H1 (cell line): ENCODE results near the gene MYBPC2. TPM values are rescaled to one million over a fixed set of nuclear protein-coding genes. Genes with fewer than 3 reads are reported as not detected.

Experiments used
- CTCF ChIA-PET: fragments of 300-600 bp; sonication (Branson Sonifier 250); formaldehyde crosslinking; loops from one replicate; lab custom pipeline; 2021; ENCODE audit not compliant: partially characterized antibody; lab: Charles Lee
- POLR2A ChIA-PET: fragments of 300-600 bp; sonication (Branson Sonifier 250); formaldehyde crosslinking; loops from one replicate; lab custom pipeline; 2021; ENCODE audit warnings: inconsistent platforms; ENCODE audit not compliant: partially characterized antibody; lab: Charles Lee
- DNase-seq, 2 experiments: peaks; one replicate each; pipeline versions ENCODE4 v3.0.0 to v3.0.0-alpha.2; 2010 to 2022; ENCODE audit warnings: low spot score in 2 of 2, low read depth in 1 of 2, mixed read lengths in 1 of 2
- FAIRE-seq: peaks from 2 replicates; lab custom pipeline; 2011; peaks lifted over from hg19 to GRCh38; lab: Jason Lieb, UNC
- H2AFZ ChIP-seq: 2 replicates; pipeline ENCODE4 v1.8.1; 2012; ENCODE audit warnings: low read length, inconsistent platforms
- H2AK5ac ChIP-seq: 2 replicates; pipeline ENCODE4 v1.6.1; 2013; ENCODE audit warnings: low read depth, low read length
- H2BK120ac ChIP-seq: replicated peaks from 2 replicates; pipeline ENCODE3; 2013; ENCODE audit warnings: low read depth, low read length, inconsistent platforms
- H2BK12ac ChIP-seq: 2 replicates; pipeline ENCODE4 v1.6.1; 2013; ENCODE audit warnings: low read depth, low read length
- H2BK15ac ChIP-seq: 2 replicates; pipeline ENCODE4 v1.6.1; 2013; ENCODE audit warnings: low read length
- H2BK20ac ChIP-seq: 2 replicates; pipeline ENCODE4 v1.6.1; 2013; ENCODE audit warnings: low read length
- H2BK5ac ChIP-seq: 2 replicates; pipeline ENCODE4 v1.6.1; 2013; ENCODE audit warnings: low read depth, low read length
- H3K14ac ChIP-seq: 2 replicates; pipeline ENCODE4 v1.6.1; 2013; ENCODE audit warnings: inconsistent platforms; ENCODE audit not compliant: insufficient read length
- H3K18ac ChIP-seq: 2 replicates; pipeline ENCODE4 v1.6.1; 2013; ENCODE audit warnings: low read length; ENCODE audit errors: extremely low read depth
- H3K23ac ChIP-seq: 2 replicates; pipeline ENCODE4 v1.6.1; 2013; ENCODE audit warnings: inconsistent platforms; ENCODE audit not compliant: insufficient read length
- H3K23me2 ChIP-seq: 2 replicates; pipeline ENCODE4 v1.6.1; 2013; ENCODE audit warnings: low read depth, low read length
- H3K27ac ChIP-seq: 2 replicates; pipeline ENCODE4 v1.6.1; 2011; ENCODE audit warnings: low read depth, low read length, inconsistent platforms
- H3K27me3 ChIP-seq, 4 experiments: replicated peaks in 1 of 4; 1 replicate in 1 of 4; 2 replicates in 3 of 4; pipeline versions ENCODE4 v1.6.1 to v1.8.1; 2011 to 2013; ENCODE audit warnings: low read length in 3 of 4, mild to moderate bottlenecking in 3 of 4, inconsistent platforms in 2 of 4, mixed read lengths in 2 of 4, moderate library complexity in 1 of 4; ENCODE audit not compliant: control insufficient read depth in 3 of 4, insufficient read depth in 3 of 4; ENCODE audit errors: extremely low read depth in 1 of 4
- H3K36me3 ChIP-seq, 4 experiments: 2 replicates each; pipeline versions ENCODE4 v1.6.1 to v1.8.1; 2011 to 2013; ENCODE audit warnings: mild to moderate bottlenecking in 4 of 4, low read length in 3 of 4, moderate library complexity in 2 of 4, control low read depth in 1 of 4, inconsistent platforms in 1 of 4; ENCODE audit not compliant: insufficient read depth in 4 of 4, control insufficient read depth in 2 of 4
- H3K4ac ChIP-seq: replicated peaks from 2 replicates; pipeline ENCODE3; 2013; ENCODE audit warnings: low read length, low read depth, mixed read lengths, inconsistent platforms; ENCODE audit not compliant: insufficient read length
- H3K4me1 ChIP-seq, 4 experiments: replicated peaks in 1 of 4; 1 replicate in 1 of 4; 2 replicates in 3 of 4; pipeline versions ENCODE4 v1.6.1 to v1.8.1; 2011 to 2013; ENCODE audit warnings: low read length in 3 of 4, inconsistent platforms in 2 of 4, mixed read lengths in 1 of 4; ENCODE audit not compliant: insufficient read depth in 4 of 4, control insufficient read depth in 3 of 4
- H3K4me2 ChIP-seq, 2 experiments: 2 replicates each; pipeline versions ENCODE4 v1.6.1 to v1.8.1; 2011 to 2013; ENCODE audit warnings: low read depth in 2 of 2, low read length in 2 of 2, control low read depth in 1 of 2, inconsistent platforms in 1 of 2, mild to moderate bottlenecking in 1 of 2; ENCODE audit not compliant: insufficient read depth in 1 of 2
- H3K4me3 ChIP-seq, 4 experiments: fragments of 200-600, 300-600 bp in 1 of 4; sonication (generic), shearing (Covaris generic), sonication (Bioruptor Twin) in 1 of 4; 2 replicates each; pipeline versions ENCODE4 v1.5.1 to v1.8.1; 2011 to 2016; ENCODE audit warnings: low read length in 4 of 4, low read depth in 3 of 4, control low read depth in 2 of 4, inconsistent platforms in 2 of 4, mild to moderate bottlenecking in 2 of 4, mixed read lengths in 1 of 4, moderate library complexity in 1 of 4; ENCODE audit not compliant: insufficient read depth in 2 of 4; ENCODE audit errors: extremely low read depth in 1 of 4
- H3K56ac ChIP-seq: replicated peaks from 2 replicates; pipeline ENCODE3; 2013; ENCODE audit warnings: low read depth, mild to moderate bottlenecking, mixed read lengths, low read length, inconsistent platforms; ENCODE audit not compliant: insufficient read length
- H3K79me1 ChIP-seq: 2 replicates; pipeline ENCODE4 v1.6.1; 2013; ENCODE audit warnings: low read depth, low read length, control low read depth
- H3K79me2 ChIP-seq, 2 experiments: 2 replicates each; pipeline versions ENCODE4 v1.6.1 to v1.8.1; 2012 to 2013; ENCODE audit warnings: low read length in 2 of 2, mild to moderate bottlenecking in 2 of 2, inconsistent platforms in 1 of 2; ENCODE audit not compliant: insufficient read depth in 2 of 2, control insufficient read depth in 1 of 2
- H3K9ac ChIP-seq, 4 experiments: replicated peaks in 1 of 4; 1 replicate in 1 of 4; 2 replicates in 3 of 4; pipeline versions ENCODE4 v1.6.1 to v1.8.1; 2011 to 2013; ENCODE audit warnings: low read depth in 3 of 4, low read length in 3 of 4, control low read depth in 2 of 4, mild to moderate bottlenecking in 2 of 4, moderate library complexity in 2 of 4, inconsistent platforms in 1 of 4; ENCODE audit errors: extremely low read depth in 1 of 4
- H3K9me3 ChIP-seq, 2 experiments: 2 replicates each; pipeline versions ENCODE4 v1.6.1 to v1.8.1; 2012 to 2013; ENCODE audit warnings: mild to moderate bottlenecking in 2 of 2, moderate library complexity in 2 of 2, control low read depth in 1 of 2, inconsistent platforms in 1 of 2, low read depth in 1 of 2, low read length in 1 of 2, mixed read lengths in 1 of 2; ENCODE audit not compliant: insufficient read depth in 2 of 2
- H4K20me1 ChIP-seq, 2 experiments: replicated peaks in 1 of 2; 2 replicates each; pipeline versions ENCODE3 to v1.8.1; 2011 to 2013; ENCODE audit warnings: inconsistent platforms in 2 of 2, low read length in 2 of 2, mild to moderate bottlenecking in 1 of 2; ENCODE audit not compliant: insufficient read depth in 2 of 2, control insufficient read depth in 1 of 2
- H4K5ac ChIP-seq: 2 replicates; pipeline ENCODE4 v1.6.1; 2013; ENCODE audit warnings: low read length, low read depth, mixed read lengths, inconsistent platforms; ENCODE audit not compliant: insufficient read length
- H4K8ac ChIP-seq: 2 replicates; pipeline ENCODE4 v1.8.0; 2013; ENCODE audit warnings: mild to moderate bottlenecking, moderate library complexity, low read length, inconsistent platforms; ENCODE audit not compliant: insufficient read depth; ENCODE audit errors: extremely low read depth
- H4K91ac ChIP-seq: replicated peaks from 2 replicates; pipeline ENCODE3; 2013; ENCODE audit warnings: low read length, mixed read lengths, inconsistent platforms; ENCODE audit not compliant: insufficient read length
- CHD2 ChIP-seq: IDR thresholded peaks from 2 replicates; pipeline ENCODE4 v1.6.1; 2012; ENCODE audit warnings: low read length, improper control_type of control experiment
- EP300 ChIP-seq, 2 experiments: IDR thresholded peaks; 1 replicate in 1 of 2; 2 replicates in 1 of 2; pipeline ENCODE4 v1.6.1; 2011 to 2012; ENCODE audit warnings: low read depth in 2 of 2, low read length in 2 of 2, mild to moderate bottlenecking in 2 of 2, borderline replicate concordance in 1 of 2, inconsistent platforms in 1 of 2, moderate library complexity in 1 of 2
- EZH2 ChIP-seq: fragments of 200-600 bp; sonication (generic); IDR thresholded peaks from 2 replicates; pipeline ENCODE4 v1.7.1; 2012; ENCODE audit warnings: low read depth, mild to moderate bottlenecking, moderate library complexity, low read length, inconsistent platforms; ENCODE audit not compliant: severe bottlenecking
- KDM1A ChIP-seq: fragments of 200-600, 300-600 bp; sonication (generic); IDR thresholded peaks from 2 replicates; pipeline ENCODE4 v1.7.1; 2016; ENCODE audit warnings: mild to moderate bottlenecking, low read length, borderline replicate concordance
- KDM5A ChIP-seq: fragments of 200-600 bp; IDR thresholded peaks from 2 replicates; pipeline ENCODE4 v1.7.1; 2012; ENCODE audit warnings: mild to moderate bottlenecking, low read length, inconsistent platforms, mixed read lengths
- POLR2AphosphoS5 ChIP-seq: IDR thresholded peaks from 2 replicates; pipeline ENCODE4 v1.6.1; 2011; ENCODE audit warnings: low read depth, low read length
- RNF2 ChIP-seq: fragments of 200-900, 300-1000 bp; sonication (generic); IDR thresholded peaks from 2 replicates; pipeline ENCODE4 v1.7.1; 2016; ENCODE audit warnings: borderline replicate concordance, low read depth, mild to moderate bottlenecking, antibody characterized with exemption, low read length; ENCODE audit not compliant: poor library complexity, severe bottlenecking; ENCODE audit errors: missing control alignments
- SP1 ChIP-seq: IDR thresholded peaks from 2 replicates; pipeline ENCODE4 v1.6.1; 2011; ENCODE audit warnings: low read depth, low read length
- SUZ12 ChIP-seq: fragments of 200-600 bp; sonication (generic); IDR thresholded peaks from 2 replicates; pipeline ENCODE4 v1.6.1; 2012; ENCODE audit warnings: mild to moderate bottlenecking, inconsistent platforms, low read length, moderate library complexity, mixed read lengths
- TCF12 ChIP-seq: IDR thresholded peaks from 2 replicates; pipeline ENCODE4 v1.6.1; 2011; ENCODE audit warnings: low read depth, mild to moderate bottlenecking, low read length
- ZNF274 ChIP-seq: IDR thresholded peaks from 2 replicates; pipeline ENCODE4 v1.7.0; 2012; ENCODE audit warnings: low read length, borderline replicate concordance; ENCODE audit errors: extremely low read depth
- WGBS, 2 experiments: shearing (Covaris generic) in 1 of 2; methylation state at CpG; one replicate each; pipeline versions ENCODE4 v1.1.6 to v1.1.7; 2013 to 2015; ENCODE audit warnings: low lambda C conversion rate in 2 of 2, mixed read lengths in 2 of 2, inconsistent platforms in 1 of 2, low coverage in 1 of 2, missing lambda C conversion rate in 1 of 2; ENCODE audit not compliant: insufficient replicate concordance in 2 of 2, insufficient coverage in 1 of 2, insufficient read length in 1 of 2; ENCODE audit errors: extremely low coverage in 1 of 2, missing lambda C conversion rate in 1 of 2; 5-methylcytosine and 5-hydroxymethylcytosine counted together
- polyA plus RNA-seq, 7 experiments: library from polyadenylated mRNA; depleted of rRNA in 3 of 7; stranded (reverse) in 5 of 7; unstranded in 2 of 7; fragments of >200 nt in 5 of 7; fragments of 200-250 nt in 2 of 7; gene quantifications; 1 replicate in 5 of 7; 2 replicates in 1 of 7; 4 replicates in 1 of 7; pipeline versions ENCODE4 v1.2.1 to v1.2.3, GENCODE V29; 2011 to 2013; ENCODE audit warnings: missing spikeins in 2 of 7, mixed read lengths in 2 of 7
- total RNA-seq: library from RNA; stranded (reverse); fragmentation: NEBNext Ultra II Directional; extraction: Animal tissue kit (Norgen Biotek cat#: 25700); gene quantifications from 2 replicates; pipeline ENCODE4 v1.2.1, GENCODE V29; 2021
- TF ChIP-seq, protein P1 (sequence below): IDR thresholded peaks from 2 replicates; pipeline ENCODE4 v1.6.1; 2012; ENCODE audit warnings: low read length, inconsistent platforms

Gene MYBPC2
- total and polyA plus RNA-seq, 2 of the 8 experiments (the other 6 are each of a cell fraction or from before 2014, with no cell fraction given), result 1.8 to 3.1 TPM

DNA sequence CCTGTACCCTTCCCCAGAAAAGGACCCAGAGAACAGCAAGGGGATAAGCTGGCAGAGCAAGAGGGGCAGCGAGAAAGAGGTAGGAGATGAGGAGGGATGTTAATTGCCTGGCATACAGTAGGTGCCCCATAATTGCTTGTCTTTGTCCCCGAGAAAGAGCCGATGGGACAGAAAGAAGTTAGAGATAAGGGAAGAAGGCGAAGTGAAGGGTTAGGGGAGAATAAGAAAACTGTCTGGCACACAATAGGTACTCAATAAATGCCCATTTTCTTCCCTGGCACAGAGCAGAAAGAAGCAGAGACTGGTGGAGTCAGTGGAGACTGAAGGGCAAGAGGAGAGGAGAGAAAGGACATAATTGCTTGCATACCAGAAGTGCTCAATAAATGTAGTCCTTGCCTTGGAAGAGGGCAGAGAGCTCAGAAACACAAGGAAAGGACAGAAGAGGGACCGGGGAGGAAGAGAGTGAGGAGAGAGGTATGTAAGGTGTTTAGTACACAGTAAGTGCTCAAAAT lies 62.4 kb downstream of the MYBPC2 start:
- Histone ChIP-seq H3K79me2 (no peaks in the 10 kb centered on the region), H3K9ac (no peak overlapping the region), H3K23ac (no peak overlapping the region), H4K20me1 (no peaks in the 10 kb centered on the region), H4K91ac (no peak overlapping the region), H3K4me3 (no peak overlapping the region), H3K27ac (no peak overlapping the region), H3K4me1 (peaks cover 0 to 12% (median 6%) of the 10 kb centered on the region in 4 experiments; a peak in 5 of 7 replicates), H3K14ac (no peak overlapping the region), H2BK120ac (no peak overlapping the region), H3K27me3 (peaks cover 10 to 78% (median 66%) of the 10 kb centered on the region in 4 experiments), H2BK12ac (no peak overlapping the region), H3K23me2 (peaks cover 6% of the 10 kb centered on the region; the same call in 1 of the 2 replicates), H2BK15ac (no peak overlapping the region), H3K9me3 (no peaks in the 10 kb centered on the region), H3K4ac (no peak overlapping the region), H3K18ac (no peak overlapping the region), H4K5ac (no peak overlapping the region), H2BK20ac (no peak overlapping the region), H2BK5ac (no peak overlapping the region), H2AFZ (no peak overlapping the region), H3K4me2 (no peak overlapping the region), H3K36me3 (no peaks in the 10 kb centered on the region), H3K56ac (no peak overlapping the region), H2AK5ac (no peak overlapping the region), H4K8ac (no peak overlapping the region), H3K79me1 (no peaks in the 10 kb centered on the region)
- FAIRE-seq (no peak), DNase-seq (no peak)
- WGBS, 2 experiments, result 81% methylated on average over 5 of the region's 5 CpGs; no CpG with 5 or more reads in 1 of the 2 experiments
- POLR2A ChIA-PET, result no interaction called here
- CTCF ChIA-PET, result interaction anchor here (1.1 to 2.5 kb wide), 4 partner anchors 8 to 62 kb away, joined by 3 to 12 read pairs (median 4); no protein-coding TSS in a partner anchor
- TF ChIP-seq POLR2AphosphoS5, result no peak
- no peak for TF ChIP-seq RNF2
- TF ChIP-seq KDM1A, result no peak
- no peak for TF ChIP-seq SUZ12
- no peak for TF ChIP-seq SP1
- TF ChIP-seq TCF12, result no peak
- no peak for TF ChIP-seq CHD2
- TF ChIP-seq, protein P1, sequence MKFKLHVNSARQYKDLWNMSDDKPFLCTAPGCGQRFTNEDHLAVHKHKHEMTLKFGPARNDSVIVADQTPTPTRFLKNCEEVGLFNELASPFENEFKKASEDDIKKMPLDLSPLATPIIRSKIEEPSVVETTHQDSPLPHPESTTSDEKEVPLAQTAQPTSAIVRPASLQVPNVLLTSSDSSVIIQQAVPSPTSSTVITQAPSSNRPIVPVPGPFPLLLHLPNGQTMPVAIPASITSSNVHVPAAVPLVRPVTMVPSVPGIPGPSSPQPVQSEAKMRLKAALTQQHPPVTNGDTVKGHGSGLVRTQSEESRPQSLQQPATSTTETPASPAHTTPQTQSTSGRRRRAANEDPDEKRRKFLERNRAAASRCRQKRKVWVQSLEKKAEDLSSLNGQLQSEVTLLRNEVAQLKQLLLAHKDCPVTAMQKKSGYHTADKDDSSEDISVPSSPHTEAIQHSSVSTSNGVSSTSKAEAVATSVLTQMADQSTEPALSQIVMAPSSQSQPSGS, result no peak
- no peak for TF ChIP-seq KDM5A
- TF ChIP-seq EP300 (IDR thresholded peaks at IDR 0.05; ENCODE audit: borderline replicate concordance in 1 of 2, low read depth in 2 of 2, low read length in 2 of 2), result no peak
- no peak for TF ChIP-seq ZNF274
- TF ChIP-seq EZH2, result no peak
